Activated T-helper 9 cell treated with anti-CD3 and anti-CD28 coated beads, Interleukin-2, amount 50 U/mL, for 16 hours (primary cell): ENCODE measurements around the gene SCT.

Source experiments
- DNase-seq: peaks from one replicate; pipeline ENCODE4 v3.0.0-alpha.2; 2020; ENCODE audit warnings: low read depth

SCT gene

DNA sequence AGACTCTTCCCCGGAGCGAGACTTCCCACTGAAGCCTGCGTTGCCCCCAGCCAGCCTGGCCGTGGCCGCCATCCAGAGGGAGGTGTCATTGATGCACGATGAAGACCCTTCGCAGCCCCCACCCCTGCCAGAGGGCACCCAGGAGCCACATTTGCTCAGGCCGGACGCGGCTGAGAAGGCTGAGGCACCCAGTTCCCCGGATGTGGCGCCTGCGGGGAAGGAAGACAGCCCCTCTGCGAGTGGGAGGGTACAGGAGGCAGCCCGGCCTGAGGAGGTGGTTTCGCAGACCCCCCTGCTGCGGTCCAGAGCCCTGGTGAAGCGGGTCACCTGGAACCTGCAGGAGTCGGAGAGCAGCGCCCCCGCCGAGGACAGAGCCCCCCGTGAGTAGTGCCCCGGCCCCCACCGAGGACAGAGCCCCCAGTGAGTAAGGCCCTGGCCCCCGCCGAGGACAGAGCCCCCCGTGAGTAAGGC, 17.6 kb downstream of the SCT start:
- no peak for DNase-seq

DNA sequence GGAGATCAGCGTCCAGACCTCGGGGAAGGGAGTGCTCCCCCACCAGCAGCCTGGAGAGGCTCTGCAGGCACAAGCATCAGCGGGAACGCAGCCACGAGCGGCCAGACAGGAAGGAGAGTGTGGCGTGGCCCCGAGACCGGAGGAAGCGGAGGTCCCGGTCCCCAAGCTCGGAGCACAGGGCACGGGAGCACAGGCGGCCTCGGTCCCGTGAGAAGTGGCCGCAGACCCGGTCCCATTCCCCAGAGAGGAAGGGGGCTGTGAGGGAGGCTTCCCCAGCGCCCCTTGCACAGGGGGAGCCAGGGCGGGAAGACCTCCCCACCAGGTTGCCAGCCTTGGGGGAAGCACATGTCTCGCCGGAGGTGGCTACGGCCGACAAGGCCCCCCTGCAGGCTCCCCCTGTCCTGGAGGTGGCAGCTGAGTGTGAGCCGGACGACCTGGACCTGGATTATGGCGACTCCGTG, 18.2 kb downstream of the SCT start:
- DNase-seq, result no peak

DNA sequence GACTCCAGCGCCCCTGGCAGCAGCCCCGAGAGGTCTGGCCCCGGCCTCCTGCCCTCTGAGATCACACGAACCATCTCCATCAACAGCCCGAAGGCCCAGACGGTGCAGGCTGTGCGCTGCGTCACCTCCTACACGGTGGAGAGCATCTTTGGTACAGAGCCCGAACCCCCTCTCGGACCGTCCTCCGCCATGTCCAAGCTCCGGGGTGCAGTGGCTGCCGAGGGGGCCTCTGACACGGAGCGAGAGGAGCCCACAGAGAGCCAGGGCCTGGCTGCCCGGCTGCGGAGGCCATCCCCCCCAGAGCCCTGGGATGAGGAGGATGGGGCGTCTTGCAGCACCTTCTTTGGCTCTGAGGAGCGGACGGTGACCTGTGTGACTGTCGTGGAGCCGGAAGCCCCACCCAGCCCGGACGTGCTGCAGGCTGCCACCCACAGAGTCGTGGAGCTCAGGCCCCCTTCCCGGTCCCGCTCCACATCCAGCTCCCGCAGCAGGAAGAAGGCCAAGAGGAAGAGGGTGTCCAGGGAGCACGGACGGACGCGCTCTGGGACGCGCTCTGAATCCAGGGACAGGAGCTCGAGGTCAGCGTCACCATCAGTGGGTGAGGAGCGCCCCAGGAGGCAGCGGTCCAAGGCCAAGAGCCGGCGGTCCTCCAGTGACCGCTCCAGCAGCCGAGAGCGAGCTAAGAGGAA, 18.9 kb downstream of the SCT start:
- DNase-seq, result no peak

GRCh38 chr11:607020-607780, 19.8 kb downstream of the SCT start:
- no peak for DNase-seq

DNA sequence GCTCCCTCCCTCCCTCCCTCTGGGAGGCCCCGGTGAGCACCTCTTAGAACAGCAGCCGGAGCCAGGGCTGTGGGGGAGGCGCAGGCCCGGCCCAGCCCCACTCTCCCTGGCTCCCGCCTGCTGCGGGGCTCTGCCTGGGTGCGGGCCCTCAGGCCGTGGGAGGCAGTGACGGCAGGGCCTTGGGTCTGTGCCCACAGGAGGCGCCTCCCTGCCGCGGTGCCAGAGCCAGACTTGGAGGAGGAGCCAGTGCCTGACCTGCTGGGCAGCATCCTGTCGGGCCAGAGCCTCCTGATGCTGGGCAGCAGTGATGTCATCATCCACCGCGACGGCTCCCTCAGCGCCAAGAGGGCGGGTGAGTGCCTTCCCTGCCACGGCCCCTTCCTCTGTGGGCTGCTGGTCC, 20.7 kb downstream of the SCT start:
- no peak for DNase-seq

DNA sequence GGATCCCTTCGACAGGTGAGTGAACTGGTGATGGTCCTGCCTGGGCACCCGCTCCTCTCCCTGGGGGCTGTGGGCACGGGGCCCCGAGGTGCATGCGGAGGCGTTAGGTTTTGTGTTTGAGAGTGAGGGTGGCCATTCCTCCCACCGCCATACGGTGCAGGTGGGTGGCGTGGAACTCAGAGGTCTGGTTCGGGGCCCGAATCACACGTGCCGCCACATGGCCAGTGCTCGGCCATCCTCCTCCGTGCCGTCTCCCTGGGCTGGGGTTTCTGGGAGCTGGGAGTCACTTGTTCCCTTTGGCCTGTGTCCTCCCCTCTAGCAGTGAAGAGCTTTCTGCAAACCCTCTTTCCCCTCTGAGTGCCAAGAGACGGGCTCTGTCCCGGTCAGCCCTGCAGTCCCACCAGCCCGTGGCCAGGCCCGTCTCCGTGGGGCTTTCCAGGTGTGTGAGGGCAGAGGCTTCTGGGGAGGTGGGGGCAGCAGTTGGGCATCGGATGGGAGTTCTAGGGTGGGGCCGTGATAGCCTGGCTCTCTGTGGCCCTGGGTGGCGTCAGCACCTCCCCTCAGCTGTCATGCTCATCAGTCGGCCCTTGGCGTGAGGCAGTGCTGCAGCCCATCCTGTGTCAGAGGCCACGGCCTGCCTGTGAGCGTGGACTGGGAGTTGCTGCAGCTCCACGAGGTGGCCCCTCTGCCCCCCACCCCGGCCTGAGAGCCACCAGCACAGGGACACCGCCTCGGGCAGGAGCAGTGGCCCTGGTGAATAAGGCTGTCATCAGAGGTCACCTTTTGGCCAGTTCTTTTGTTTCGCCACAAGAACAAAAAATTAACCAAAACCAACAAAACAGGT, 21.5 kb downstream of the SCT start:
- DNase-seq, result no peak

- DNase-seq, result no peak
These were observed 23.8 kb downstream of the SCT start for GRCh38 chr11:603154-603553.

DNA sequence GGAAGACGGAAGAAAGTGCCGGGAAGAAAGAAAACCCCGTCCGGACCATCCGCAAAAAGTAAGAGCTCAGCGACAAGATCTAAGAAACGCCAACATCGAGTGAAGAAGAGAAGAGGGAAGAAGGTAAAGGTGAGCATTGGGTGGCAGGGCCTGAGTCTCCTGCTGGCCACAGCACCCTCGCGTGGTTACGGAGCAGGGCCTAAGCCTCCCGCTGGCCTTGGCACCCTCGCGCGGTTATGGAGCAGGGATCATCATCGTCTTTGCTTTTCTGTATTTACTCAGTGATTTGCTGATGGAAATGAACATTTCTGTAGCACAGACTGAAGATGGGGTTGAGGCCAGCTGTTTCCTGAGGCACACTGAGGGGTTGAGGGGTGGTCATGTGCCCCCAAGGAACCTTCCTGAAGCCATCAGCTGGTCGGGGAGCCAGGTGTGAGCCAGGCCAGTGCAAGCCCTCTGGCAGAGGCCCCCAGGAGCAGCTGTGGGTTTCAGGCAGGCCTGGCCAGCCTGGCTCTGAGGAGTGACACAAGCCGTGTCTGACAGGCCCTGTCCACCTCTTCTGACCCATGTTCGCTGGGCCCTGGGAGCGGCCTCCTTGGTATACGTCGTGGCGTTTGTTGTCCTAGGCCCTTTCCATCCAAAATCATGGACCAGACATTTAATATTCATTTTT, 25.3 kb downstream of the SCT start:
- no peak for DNase-seq

DNA sequence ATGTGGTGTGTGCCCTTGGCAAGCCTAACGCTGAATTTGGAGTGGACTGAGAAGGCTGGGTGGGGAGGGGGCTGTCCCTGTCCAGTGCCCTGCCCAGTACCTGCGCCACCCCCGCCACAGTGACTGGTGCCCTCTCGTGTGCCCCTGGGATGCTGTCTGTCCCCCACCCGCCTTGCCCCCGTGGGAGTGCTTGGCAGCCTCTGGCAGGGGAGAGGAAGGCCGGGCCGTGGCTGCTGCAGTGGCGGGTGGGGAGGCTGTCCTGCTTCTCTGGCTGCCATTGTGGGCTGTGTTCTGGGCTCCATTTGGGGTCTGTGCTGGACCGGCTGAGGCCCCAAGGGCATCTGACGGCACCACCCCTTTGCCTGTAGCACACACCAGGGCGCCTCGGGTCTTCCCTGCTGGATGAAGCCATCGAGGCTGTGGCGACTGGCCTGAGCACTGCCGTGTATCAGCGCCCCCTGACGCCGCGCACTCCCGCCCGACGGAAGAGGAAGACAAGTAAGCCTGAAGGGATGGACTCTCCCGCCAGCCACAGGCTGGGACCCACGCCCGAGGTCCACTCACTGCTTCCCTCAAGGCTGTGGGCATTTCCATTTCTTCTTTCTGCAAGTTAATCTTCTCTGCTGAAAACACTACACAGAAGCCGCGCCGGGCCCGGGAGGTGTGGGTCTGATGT, 28.8 kb downstream of the SCT start:
- DNase-seq, result no peak

GRCh38 chr11:597166-597725, 29.7 kb downstream of the SCT start:
- DNase-seq, result no peak

DNA sequence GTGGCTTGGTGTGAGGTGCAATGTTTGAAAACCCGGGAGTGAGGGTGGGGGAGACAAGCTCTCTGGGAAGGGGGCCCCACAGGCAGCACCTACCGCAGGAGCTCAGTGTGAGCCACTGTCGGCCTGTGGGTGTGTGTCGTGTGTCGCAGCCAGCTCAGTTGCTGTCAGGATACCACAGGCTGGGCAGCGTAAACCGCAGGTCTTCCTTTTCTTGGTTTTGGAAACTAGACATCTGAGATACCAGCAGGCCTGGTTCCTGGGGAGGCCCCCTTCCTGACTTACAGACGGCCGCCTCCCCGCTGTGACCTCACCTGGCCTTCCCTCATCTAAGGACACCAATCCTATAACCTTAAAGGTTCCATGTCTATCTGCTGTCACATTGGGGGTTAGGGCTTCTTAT, 30.6 kb downstream of the SCT start:
- no peak for DNase-seq

DNA sequence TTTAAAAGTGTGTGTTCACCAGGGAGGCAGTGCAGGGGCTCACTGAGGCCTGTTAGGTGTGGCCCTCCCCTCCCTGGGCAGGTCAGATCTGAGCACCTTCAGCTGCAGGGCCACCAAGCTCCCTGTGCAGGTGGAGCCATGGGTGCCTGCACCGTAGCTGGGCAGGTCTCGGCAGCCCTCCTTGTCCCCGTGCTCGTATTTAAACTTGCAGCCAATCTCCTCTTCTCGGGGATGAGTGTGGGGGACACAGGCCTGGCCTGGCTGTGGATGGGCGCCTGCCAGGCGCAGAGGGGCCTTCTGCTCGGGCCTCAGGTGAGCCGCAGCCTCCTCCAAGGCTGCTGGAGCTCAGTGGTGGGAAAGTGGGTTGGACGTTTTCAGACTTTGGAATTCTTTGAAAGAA, 31.6 kb downstream of the SCT start:
- DNase-seq, result no peak

DNA sequence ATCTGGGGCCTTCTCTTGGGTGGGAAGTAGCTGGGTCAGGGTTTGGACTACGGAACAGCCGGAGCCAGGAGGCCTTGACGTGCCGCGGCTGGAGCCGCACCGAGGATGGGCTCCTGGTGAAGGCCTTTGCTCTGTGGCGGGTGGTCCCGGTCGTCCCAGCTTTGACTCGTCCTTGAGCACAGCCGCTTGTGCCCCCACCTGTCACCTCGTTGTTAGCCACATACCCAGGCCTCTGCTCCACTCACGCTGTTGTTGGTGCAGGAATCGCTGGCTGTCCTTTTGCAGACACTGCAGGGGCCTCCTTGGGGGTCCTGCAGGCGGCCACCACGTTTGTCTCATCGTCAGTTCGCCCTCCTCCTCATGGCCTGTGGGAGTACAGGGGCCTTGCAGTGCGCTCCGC, 33.6 kb downstream of the SCT start:
- no peak for DNase-seq

DNA sequence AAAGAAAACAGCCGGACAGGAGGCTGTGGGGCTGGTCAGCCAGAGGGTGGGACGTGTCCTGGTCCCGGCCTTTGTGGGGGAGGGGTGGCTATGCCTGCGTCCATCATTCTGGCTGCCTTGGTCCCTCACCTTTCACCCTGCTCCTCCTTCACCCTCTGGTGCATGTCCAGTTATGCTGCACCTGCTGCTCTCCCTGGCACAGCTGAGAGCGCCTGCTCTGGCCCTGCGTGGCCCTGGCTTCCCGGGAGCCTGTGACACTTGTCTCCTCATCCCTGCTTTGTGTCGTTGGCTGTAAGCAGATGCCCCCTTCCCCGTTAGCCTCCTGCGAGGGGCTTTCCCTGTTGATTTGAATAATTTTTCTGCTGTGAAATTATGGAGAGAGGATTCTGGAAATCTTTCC, 34.1 kb downstream of the SCT start:
- no peak for DNase-seq

DNA sequence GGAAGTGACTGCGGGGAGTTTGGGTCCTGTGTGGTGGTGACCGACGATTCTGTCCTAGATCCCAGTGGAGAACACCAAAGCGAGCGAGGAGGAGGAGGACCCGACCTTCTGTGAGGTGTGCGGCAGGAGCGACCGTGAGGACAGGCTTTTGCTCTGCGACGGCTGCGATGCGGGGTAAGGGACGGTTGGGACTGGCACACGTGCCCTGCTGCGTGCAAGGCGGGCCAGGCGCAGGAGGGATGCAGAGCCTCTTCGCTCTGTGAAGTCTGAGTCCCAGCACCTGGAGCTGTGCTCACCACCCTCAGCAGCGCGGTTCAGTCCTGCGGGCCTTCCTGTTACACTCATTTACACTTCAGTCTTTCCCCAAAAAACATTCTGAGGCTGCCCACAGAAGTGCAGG, 34.5 kb downstream of the SCT start:
- no peak for DNase-seq

DNA sequence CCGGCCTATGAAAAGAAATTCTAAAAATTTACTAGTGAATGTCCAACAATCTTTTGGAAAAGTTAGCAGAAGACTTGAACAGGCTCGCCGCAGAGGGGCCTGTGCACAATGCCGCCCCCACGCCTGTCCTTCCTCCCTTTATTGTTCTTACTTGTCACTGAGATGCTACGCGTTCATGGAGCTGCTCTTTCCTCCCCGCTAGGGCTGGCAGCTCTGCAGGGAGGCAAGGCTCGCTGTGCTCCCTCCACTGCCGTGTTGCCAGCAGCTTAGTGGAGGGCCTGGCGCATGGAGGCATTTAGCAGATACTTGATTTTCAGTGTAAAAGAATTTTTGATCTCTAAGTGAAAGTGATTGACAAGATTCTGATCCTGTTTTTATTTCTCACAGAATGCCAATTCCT, 36.0 kb downstream of the SCT start:
- DNase-seq, result no peak

GRCh38 chr11:589798-590197, 37.2 kb downstream of the SCT start:
- no peak for DNase-seq

DNA sequence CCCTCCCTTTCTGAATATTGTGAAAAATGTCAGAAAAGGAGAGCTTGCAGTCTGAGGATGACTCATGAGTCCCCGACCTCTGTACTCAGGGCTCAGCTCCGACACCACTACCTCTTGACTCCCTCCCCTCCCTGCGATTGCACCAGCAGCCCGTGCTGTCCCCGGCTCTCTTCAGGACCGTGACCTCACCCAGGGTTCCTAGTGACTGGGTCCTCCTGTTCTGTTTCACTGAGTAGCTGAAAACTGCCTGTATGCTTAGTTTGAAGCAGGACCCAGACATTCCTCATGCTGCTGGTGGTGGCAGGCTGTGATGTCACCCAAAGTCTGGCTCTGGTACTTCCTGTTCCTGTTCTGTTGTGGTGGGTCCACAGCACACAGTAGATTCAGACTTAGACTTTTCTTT, 39.0 kb downstream of the SCT start:
- peak; percentile 56 for DNase-seq

DNA sequence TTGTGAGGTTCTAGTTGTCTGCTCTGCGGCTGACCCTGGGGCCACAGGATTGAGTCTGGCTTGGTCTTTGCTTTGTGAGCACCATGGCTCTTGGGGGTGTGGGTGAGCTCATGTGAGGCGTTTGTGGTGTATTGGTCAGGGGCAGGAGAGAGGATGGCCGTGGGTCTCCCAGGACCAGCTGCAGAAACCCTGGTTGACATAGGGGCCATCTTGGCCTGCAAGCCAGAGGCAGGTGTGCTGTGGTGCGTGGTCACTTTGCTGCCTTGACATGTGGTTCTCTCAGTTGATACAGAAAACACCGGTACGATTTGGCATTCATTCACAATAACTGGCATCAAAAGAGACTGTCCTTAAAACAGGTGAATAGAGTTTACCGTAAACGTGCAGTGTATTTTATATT, 39.4 kb downstream of the SCT start:
- DNase-seq, result no peak

DNA sequence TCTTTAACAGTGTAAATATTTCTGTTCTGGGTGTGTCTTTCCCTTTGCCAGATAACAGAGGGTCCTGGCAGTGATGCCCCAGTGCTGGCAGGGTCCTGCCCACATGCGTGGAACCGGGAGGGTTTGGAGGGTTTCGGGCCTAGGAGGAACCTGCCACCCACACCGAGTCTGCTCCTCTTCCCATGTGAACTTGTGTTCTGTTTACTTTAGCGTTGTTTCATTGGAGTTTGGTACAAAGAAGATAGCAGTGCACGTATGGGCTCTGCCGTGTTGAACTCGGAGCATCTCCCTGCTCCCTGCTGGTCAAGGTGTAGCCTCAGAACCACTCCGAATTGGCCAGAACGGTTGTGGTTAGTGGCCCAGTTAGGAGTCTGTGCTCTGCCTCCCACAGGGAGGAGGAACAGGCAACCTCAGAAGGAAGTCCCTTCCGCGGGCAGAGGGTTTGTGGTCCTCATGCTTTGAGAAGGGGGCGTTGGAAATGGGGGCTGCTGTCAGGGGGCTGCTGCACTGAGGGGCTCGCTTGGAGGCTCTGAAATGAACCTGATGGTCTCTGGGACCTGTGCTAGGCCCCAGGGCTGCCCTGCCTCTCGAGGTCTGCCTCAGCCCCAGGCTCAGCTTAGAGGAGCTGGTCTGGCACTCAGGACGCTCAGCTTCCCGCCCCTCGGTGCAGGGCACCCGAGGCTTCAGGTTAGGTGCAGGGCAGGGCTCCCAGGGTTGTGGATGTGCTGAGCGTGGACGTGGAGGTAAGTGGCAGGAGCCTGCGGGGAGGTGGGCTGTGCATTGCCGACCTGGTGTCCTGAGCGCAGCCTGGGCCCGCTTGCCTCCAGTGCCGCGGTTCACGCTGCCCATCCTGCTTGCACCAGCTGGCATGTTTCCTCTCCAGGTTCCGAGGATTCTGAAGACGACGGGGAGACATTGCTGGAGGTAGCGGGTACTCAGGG, 40.3 kb downstream of the SCT start:
- DNase-seq, result no peak
